Keratinocyte (primary cell): ENCODE results near the gene TMF1. TPM values are rescaled to one million over a fixed set of nuclear protein-coding genes. Genes with fewer than 3 reads are reported as not detected.

Experiments used
- DNase-seq: peaks from one replicate; pipeline ENCODE4 v3.0.0-alpha.2; 2011; ENCODE audit warnings: low read depth, missing footprints, low spot score
- FAIRE-seq: peaks from 2 replicates; lab custom pipeline; 2011; peaks lifted over from hg19 to GRCh38; lab: Jason Lieb, UNC
- H2AFZ ChIP-seq: 2 replicates; pipeline ENCODE4 v1.6.0; 2012; ENCODE audit warnings: low read length, control low read depth, inconsistent platforms; ENCODE audit not compliant: control insufficient read depth
- H3K27ac ChIP-seq: 2 replicates; pipeline ENCODE4 v1.5.1; 2011; ENCODE audit warnings: low read length; ENCODE audit not compliant: control insufficient read depth, insufficient read depth
- H3K27me3 ChIP-seq: 3 replicates; pipeline ENCODE4 v1.6.0; 2011; ENCODE audit warnings: low read length; ENCODE audit not compliant: control insufficient read depth, insufficient read depth; ENCODE audit errors: extremely low read depth
- H3K36me3 ChIP-seq, 2 experiments: 2 replicates in 1 of 2; 3 replicates in 1 of 2; pipeline ENCODE4 v1.5.1; 2011; ENCODE audit warnings: low read length in 2 of 2, mild to moderate bottlenecking in 1 of 2; ENCODE audit not compliant: control insufficient read depth in 2 of 2, insufficient read depth in 2 of 2; ENCODE audit errors: extremely low read depth in 1 of 2
- H3K4me1 ChIP-seq: 3 replicates; pipeline ENCODE4 v1.5.1; 2011; ENCODE audit warnings: low read length; ENCODE audit not compliant: control insufficient read depth, insufficient read depth; ENCODE audit errors: extremely low read depth
- H3K4me2 ChIP-seq: 3 replicates; pipeline ENCODE4 v1.6.0; 2011; ENCODE audit warnings: low read depth, low read length; ENCODE audit not compliant: control insufficient read depth, insufficient read depth; ENCODE audit errors: extremely low read depth
- H3K4me3 ChIP-seq, 3 experiments: fragments of 200-600 bp in 1 of 3; sonication (generic) in 1 of 3; 2 replicates in 2 of 3; 3 replicates in 1 of 3; pipeline ENCODE4 v1.5.1; 2011 to 2016; ENCODE audit warnings: low read length in 3 of 3, mild to moderate bottlenecking in 3 of 3, control low read depth in 2 of 3, inconsistent platforms in 1 of 3, low read depth in 1 of 3, mixed read lengths in 1 of 3, mixed run types in 1 of 3, moderate library complexity in 1 of 3; ENCODE audit not compliant: control insufficient read depth in 2 of 3, insufficient read depth in 2 of 3; ENCODE audit errors: extremely low read depth in 1 of 3
- H3K79me2 ChIP-seq: 2 replicates; pipeline ENCODE4 v1.6.0; 2012; ENCODE audit warnings: low read length; ENCODE audit not compliant: control insufficient read depth, insufficient read depth
- H3K9ac ChIP-seq: 3 replicates; pipeline ENCODE4 v1.6.0; 2011; ENCODE audit warnings: low read length; ENCODE audit not compliant: control insufficient read depth, insufficient read depth; ENCODE audit errors: extremely low read depth
- H3K9me1 ChIP-seq: 3 replicates; pipeline ENCODE4 v1.6.0; 2011; ENCODE audit warnings: low read length; ENCODE audit not compliant: control insufficient read depth, insufficient read depth; ENCODE audit errors: extremely low read depth
- H3K9me3 ChIP-seq: 2 replicates; pipeline ENCODE4 v1.5.1; 2012; ENCODE audit warnings: low read depth, low read length; ENCODE audit not compliant: control insufficient read depth
- H4K20me1 ChIP-seq: 3 replicates; pipeline ENCODE4 v1.6.0; 2011; ENCODE audit warnings: low read length; ENCODE audit not compliant: control insufficient read depth, insufficient read depth; ENCODE audit errors: extremely low read depth
- CTCF ChIP-seq, 3 experiments: IDR thresholded peaks in 1 of 3; conservative IDR thresholded peaks in 1 of 3; optimal IDR thresholded peaks in 1 of 3; 2 replicates in 2 of 3; 3 replicates in 1 of 3; pipeline versions ENCODE3 to v1.5.1; 2011; ENCODE audit warnings: low read length in 3 of 3, mild to moderate bottlenecking in 3 of 3, moderate library complexity in 2 of 3, control low read depth in 1 of 3, inconsistent platforms in 1 of 3; ENCODE audit not compliant: insufficient read depth in 2 of 3; ENCODE audit errors: extremely low read depth in 1 of 3
- EZH2 ChIP-seq: IDR thresholded peaks from one replicate; pipeline ENCODE4 v1.6.1; 2012; ENCODE audit warnings: inconsistent platforms, mild to moderate bottlenecking, low read length, moderate library complexity
- dilution Hi-C: fragments of 300-500 bp; cut with MboI; formaldehyde crosslinking; loops from one replicate; pipeline ENCODE4 v1.7.0; 2020; ENCODE audit warnings: low sequenced_read_pairs; ENCODE audit not compliant: extremely low pct_ligation_motif_present
- polyA plus RNA-seq, 5 experiments: library from polyadenylated mRNA; depleted of rRNA in 3 of 5; stranded (reverse) in 3 of 5; stranded (forward) in 1 of 5; unstranded in 1 of 5; fragments of >200 nt; gene quantifications; 1 replicate in 1 of 5; 2 replicates in 3 of 5; 3 replicates in 1 of 5; pipeline versions ENCODE4 v1.2.1 to v1.2.3, GENCODE V29; 2011 to 2012; ENCODE audit warnings: missing spikeins in 2 of 5, low read depth in 1 of 5, low replicate concordance in 1 of 5

TMF1 gene
- polyA plus RNA-seq, 1 donor (not counting 4 experiments of a cell fraction or from before 2014, with no cell fraction given): 13.7 TPM

GRCh38 chr3:69008980-69009379 lies 43.2 kb downstream of the TMF1 start:
- H3K4me3 ChIP-seq: no peak overlapping the region
- no peak overlapping the region for H2AFZ ChIP-seq
- dilution Hi-C loops: no loop called here
- no peaks in the 10 kb centered on the region for H3K9me1 ChIP-seq
- H3K4me1 ChIP-seq: peaks cover 43% of the 10 kb centered on the region
- no peak overlapping the region for H3K4me2 ChIP-seq
- no peak for TF ChIP-seq EZH2
- TF ChIP-seq CTCF (optimal IDR thresholded peaks at IDR 0.05 in 1 of 3, IDR thresholded peaks at IDR 0.05 in 1 of 3, conservative IDR thresholded peaks at IDR 0.05 in 1 of 3; ENCODE audit: extremely low read depth in 1 of 3, insufficient read depth in 2 of 3, low read length in 3 of 3): no peak
- FAIRE-seq (no peak), DNase-seq (no peak)
- peaks cover 8% of the 10 kb centered on the region for H3K79me2 ChIP-seq
- H3K27me3 ChIP-seq: no peaks in the 10 kb centered on the region
- peaks cover 10 to 11% of the 10 kb centered on the region in 2 experiments for H3K36me3 ChIP-seq
- H4K20me1 ChIP-seq: no peaks in the 10 kb centered on the region
- H3K9ac ChIP-seq: no peak overlapping the region
- no peaks in the 10 kb centered on the region for H3K9me3 ChIP-seq
- H3K27ac ChIP-seq: no peak overlapping the region

GRCh38 chr3:69005791-69006482 lies 46.2 kb downstream of the TMF1 start:
- Histone ChIP-seq H3K27ac (peak overlapping the region; percentile 62), H4K20me1 (no peaks in the 10 kb centered on the region), H3K79me2 (peaks cover 4% of the 10 kb centered on the region), H3K9me3 (no peaks in the 10 kb centered on the region), H3K4me1 (peaks cover 29% of the 10 kb centered on the region), H3K9me1 (no peaks in the 10 kb centered on the region), H3K4me3 (peak overlapping the region in 1 of 3 experiments; percentile 21), H3K27me3 (no peaks in the 10 kb centered on the region), H3K9ac (no peak overlapping the region), H3K36me3 (peaks cover 12 to 27% of the 10 kb centered on the region in 2 experiments), H3K4me2 (peak overlapping the region; percentile 49), H2AFZ (no peak overlapping the region)
- DNase-seq (no peak), FAIRE-seq (peak; percentile 93)
- dilution Hi-C loops: no loop called here
- peak in 1 of 3 experiments; percentile 2 for TF ChIP-seq CTCF (optimal IDR thresholded peaks at IDR 0.05 in 1 of 3, IDR thresholded peaks at IDR 0.05 in 1 of 3, conservative IDR thresholded peaks at IDR 0.05 in 1 of 3; ENCODE audit: extremely low read depth in 1 of 3, insufficient read depth in 2 of 3, low read length in 3 of 3)
- no peak for TF ChIP-seq EZH2
